A549 (cell line): ENCODE results near the gene SLC22A23.

Experiments
- CHD4 ChIP-seq: fragments of 200-600 bp; sonication (generic); IDR thresholded peaks from 2 replicates; pipeline ENCODE4 v1.6.1; 2016; ENCODE audit warnings: antibody characterized with exemption, mild to moderate bottlenecking, borderline replicate concordance
- HDAC2 ChIP-seq: fragments of 200-600 bp; sonication (generic); IDR thresholded peaks from 2 replicates; pipeline ENCODE4 v1.6.1; 2016
- JUN ChIP-seq, 2 experiments: fragments of >200 bp; sonication (Bioruptor Twin); formaldehyde crosslinking; IDR thresholded peaks; 2 replicates in 1 of 2; 3 replicates in 1 of 2; pipeline ENCODE4 v1.6.1; 2016 to 2017
- JUNB ChIP-seq: fragments of >200 bp; sonication (Bioruptor Twin); formaldehyde crosslinking; IDR thresholded peaks from 2 replicates; pipeline ENCODE4 v1.6.1; 2016
- RCOR1 ChIP-seq: fragments of 150-350 bp; IDR thresholded peaks from 2 replicates; pipeline ENCODE4 v1.6.1; 2014; ENCODE audit warnings: antibody characterized with exemption, low read length, low read depth
- RFX5 ChIP-seq: fragments of 450-650 bp; IDR thresholded peaks from 2 replicates; pipeline ENCODE4 v1.7.1; 2014; ENCODE audit warnings: antibody characterized with exemption, mild to moderate bottlenecking, moderate library complexity
- SREBF2 ChIP-seq: fragments of 450-650 bp; IDR thresholded peaks from 2 replicates; pipeline ENCODE4 v1.6.1; 2014; ENCODE audit warnings: mild to moderate bottlenecking, moderate library complexity
- TF ChIP-seq, protein P1 (sequence below): fragments of >200 bp; sonication (Bioruptor Twin); formaldehyde crosslinking; IDR thresholded peaks from 3 replicates; pipeline ENCODE4 v1.5.1; 2016

DNA sequence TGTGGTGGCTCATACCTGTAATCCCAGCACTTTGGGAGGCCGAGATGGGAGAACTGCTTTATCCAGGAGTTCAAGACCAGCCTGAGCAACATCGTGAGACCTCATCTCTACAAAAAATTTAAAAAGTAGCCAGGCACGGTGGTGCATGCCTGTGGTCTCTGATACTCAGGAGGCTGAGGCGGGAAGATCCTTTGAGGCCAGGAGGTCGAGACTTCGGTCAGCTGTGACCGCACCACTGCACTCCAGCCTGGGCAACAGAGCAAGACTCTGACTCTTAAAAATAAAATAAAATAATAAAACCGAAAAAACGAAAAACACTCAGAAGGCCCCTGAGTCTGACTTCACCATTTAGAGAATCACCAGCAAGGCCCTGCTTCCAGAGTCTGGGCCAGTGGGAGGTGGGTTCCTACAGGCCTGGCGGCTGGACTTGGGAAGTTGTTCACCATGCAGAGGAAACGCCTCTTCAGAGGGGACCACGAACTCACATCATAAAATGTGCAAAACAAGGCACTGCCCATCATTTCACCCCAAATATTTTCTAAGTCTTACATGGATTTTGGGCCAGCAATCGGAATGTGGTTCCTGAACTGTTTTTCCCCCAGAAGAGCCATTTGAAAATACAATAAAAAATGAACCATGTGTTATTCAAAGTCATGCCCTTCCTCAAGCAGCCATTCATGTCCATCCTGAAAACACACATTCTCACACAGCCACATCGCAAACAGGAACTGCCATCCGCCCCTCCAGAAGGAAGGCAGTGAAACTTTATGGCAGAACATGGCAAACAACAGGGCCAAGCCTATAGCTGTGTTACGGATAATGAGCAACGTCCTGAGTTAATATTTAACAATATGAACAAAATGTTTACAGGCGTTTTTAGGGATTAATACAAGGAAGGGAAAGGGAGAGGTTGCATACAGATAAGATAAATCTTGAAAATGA, 57.8 kb downstream of the SLC22A23 start:
- no peak for TF ChIP-seq CHD4
- TF ChIP-seq, protein P1, sequence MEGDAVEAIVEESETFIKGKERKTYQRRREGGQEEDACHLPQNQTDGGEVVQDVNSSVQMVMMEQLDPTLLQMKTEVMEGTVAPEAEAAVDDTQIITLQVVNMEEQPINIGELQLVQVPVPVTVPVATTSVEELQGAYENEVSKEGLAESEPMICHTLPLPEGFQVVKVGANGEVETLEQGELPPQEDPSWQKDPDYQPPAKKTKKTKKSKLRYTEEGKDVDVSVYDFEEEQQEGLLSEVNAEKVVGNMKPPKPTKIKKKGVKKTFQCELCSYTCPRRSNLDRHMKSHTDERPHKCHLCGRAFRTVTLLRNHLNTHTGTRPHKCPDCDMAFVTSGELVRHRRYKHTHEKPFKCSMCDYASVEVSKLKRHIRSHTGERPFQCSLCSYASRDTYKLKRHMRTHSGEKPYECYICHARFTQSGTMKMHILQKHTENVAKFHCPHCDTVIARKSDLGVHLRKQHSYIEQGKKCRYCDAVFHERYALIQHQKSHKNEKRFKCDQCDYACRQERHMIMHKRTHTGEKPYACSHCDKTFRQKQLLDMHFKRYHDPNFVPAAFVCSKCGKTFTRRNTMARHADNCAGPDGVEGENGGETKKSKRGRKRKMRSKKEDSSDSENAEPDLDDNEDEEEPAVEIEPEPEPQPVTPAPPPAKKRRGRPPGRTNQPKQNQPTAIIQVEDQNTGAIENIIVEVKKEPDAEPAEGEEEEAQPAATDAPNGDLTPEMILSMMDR: no peak
- TF ChIP-seq HDAC2: no peak
- no peak for TF ChIP-seq JUNB
- no peak for TF ChIP-seq RCOR1
- no peak for TF ChIP-seq SREBF2
- TF ChIP-seq RFX5: no peak
- no peak for TF ChIP-seq JUN (IDR thresholded peaks at IDR 0.05)
